Adipose tissue (tissue), 3 donors: ENCODE data around the gene STIP1. TPM values are rescaled to one million over a fixed set of nuclear protein-coding genes. Genes with fewer than 3 reads are reported as not detected.

Experiments
- H3K27ac ChIP-seq: one replicate; pipeline ENCODE4 v1.5.1; 2013; ENCODE audit warnings: low read depth, low read length
- WGBS, 3 donors: extraction: QIAGEN DNeasy Blood & Tissue Kit; methylation state at CpG; one replicate each; pipeline ENCODE4 v1.1.7; 2013; 5-methylcytosine and 5-hydroxymethylcytosine counted together
- polyA plus RNA-seq, 3 donors: library from polyadenylated mRNA; stranded (reverse); fragments of 200-250 nt; gene quantifications; one replicate each; pipeline ENCODE4 v1.2.3, GENCODE V29; 2013
- donor health status: healthy with polysubstance abuse.
- donor health status: Bipolar disorder and iron deficiency.
- donor health status: healthy.

Gene STIP1
- polyA plus RNA-seq, 3 donors, result 30.0 to 65.6 (median 46.3) TPM

DNA sequence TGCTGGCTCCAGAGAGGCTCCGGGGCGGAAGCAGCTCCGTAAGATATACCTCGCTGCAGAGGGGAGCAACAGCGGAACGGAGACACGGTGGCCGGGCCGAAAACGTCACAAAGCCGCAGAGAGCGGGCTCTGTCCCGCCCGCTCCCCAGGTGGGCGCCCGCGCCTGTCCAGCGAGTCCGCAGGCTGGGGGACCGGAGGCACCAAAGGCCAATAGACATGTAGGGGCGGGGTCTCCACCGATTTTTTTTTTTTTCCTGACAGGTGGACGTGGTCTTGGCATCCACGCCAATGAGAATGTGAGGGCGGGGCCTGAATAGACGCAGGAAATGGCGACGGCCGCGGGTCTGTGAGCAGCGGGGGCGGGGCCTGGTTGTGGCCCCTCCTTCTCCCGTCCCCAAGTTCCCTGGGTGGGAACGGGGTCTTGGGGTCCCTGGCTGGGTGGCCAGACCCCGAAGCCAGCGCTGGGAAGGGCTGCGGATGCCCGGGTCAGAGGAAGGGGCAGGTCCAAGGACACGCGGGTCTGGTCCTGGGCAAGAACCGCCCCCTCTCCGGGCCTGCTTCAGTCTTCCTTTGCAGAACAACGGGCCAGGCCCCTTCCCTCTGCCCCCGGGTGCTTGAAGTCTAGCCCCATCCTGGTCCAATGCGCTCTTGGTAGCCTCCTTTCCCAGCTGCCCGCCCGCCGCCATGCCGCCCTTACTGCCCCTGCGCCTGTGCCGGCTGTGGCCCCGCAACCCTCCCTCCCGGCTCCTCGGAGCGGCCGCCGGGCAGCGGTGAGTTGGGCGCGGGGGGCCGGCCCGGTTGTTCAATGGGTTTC, 44.4 kb downstream of the STIP1 start, which contains the start of gene DNAJC4:
TSS of gene DNAJC4 (plus strand) at position 378 of the 814 bp plus-strand sequence. CDS start at position 685, 307 bp downstream.
- WGBS, 3 donors, result 0% methylated on average over 51 to 62 of the region's 62 CpGs
- H3K27ac ChIP-seq, result peak within 1 kb of the TSS; percentile 78

DNA sequence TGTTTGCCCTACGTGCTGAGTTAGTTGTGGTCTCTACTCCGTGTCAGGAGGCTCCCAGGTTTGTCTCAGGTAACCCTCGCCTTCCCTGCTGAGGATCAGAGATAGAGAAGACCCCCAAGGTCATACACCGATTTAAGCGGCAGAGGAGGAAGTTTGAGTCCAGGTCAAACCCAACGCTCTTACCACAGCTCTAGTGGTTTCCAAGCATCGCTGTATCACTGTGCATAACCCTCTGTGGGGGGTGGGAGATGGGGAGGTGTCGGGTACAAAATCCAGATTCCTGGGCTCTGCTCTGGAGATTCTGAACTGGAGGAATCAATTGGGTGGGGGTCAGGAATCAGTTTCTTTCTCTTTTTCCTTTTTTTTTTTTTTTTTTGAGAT, 45.0 kb downstream of the STIP1 start:
- peak overlapping the region; percentile 78 for H3K27ac ChIP-seq
- 4 to 11% (median 10%) methylated on average over 8 of the region's 8 CpGs for WGBS, 3 donors

DNA sequence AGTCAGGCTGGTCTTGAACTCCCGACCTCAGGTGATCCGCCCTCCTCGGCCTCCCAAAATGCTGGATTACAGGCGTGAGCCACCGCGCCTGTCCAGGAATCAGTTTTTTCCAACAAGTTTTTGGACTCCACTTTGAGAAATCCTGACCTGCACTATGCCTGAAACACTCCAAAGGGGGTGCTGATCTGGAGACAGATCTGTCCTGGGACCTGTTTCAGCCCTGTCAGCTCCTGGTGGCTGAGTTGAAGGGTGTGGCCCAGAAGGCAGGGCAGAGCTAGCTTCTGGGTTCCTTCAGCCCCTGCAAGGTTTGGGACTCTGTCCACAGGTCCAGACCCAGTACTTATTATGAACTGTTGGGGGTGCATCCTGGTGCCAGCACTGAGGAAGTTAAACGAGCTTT, 45.6 kb downstream of the STIP1 start:
- no peak overlapping the region for H3K27ac ChIP-seq
- WGBS, 3 donors, result 87 to 91% (median 90%) methylated on average over 7 of the region's 7 CpGs

DNA sequence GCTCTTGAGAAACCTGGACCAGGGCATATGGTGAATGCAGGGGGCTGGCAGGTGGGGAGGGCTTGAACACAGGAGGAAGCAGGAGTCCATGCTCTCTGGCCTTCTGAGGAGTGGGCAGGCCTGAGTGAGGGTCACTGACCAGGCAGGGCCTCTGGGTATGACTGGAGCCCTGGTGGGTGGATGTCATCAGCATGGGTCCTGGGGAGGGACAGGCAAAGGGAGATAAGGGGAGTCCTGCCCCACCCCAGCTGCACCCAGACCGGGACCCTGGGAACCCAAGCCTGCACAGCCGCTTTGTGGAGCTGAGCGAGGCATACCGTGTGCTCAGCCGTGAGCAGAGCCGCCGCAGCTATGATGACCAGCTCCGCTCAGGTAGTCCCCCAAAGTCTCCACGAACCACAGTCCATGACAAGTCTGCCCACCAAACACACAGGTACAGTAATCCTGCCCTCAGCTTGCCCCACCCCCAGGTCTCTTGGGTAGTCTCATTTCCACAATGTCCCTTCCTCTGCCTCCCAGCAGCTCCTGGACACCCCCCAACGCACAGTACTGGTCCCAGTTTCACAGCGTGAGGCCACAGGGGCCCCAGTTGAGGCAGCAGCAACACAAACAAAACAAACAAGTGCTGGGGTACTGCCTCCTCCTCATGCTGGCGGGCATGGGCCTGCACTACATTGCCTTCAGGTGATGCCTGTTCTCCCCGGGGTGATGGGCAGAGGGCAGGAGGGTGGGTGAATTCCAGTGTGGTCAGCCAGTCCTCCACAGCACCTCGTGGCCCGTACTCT, 46.4 kb downstream of the STIP1 start:
- 86 to 91% (median 87%) methylated on average over 15 of the region's 15 CpGs for WGBS, 3 donors
- H3K27ac ChIP-seq, result no peak overlapping the region

DNA sequence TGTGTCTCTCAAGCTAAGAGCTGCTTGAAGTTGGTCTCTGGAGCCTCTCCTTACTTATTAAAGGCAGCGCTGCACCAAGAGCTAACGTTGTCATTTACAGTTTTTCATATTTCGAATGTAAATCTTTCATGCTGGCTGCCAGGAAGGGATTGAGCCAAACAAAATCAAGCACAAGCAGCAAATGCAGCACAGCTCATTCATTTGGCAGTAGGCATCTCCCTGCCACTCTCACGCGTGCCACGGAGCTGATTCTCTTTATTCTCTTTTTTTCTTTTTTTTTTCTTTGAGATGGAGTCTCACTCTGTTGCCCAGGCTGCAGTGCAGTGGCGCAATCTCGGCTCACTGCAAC, 47.0 kb downstream of the STIP1 start:
- H3K27ac ChIP-seq, result no peak overlapping the region

DNA sequence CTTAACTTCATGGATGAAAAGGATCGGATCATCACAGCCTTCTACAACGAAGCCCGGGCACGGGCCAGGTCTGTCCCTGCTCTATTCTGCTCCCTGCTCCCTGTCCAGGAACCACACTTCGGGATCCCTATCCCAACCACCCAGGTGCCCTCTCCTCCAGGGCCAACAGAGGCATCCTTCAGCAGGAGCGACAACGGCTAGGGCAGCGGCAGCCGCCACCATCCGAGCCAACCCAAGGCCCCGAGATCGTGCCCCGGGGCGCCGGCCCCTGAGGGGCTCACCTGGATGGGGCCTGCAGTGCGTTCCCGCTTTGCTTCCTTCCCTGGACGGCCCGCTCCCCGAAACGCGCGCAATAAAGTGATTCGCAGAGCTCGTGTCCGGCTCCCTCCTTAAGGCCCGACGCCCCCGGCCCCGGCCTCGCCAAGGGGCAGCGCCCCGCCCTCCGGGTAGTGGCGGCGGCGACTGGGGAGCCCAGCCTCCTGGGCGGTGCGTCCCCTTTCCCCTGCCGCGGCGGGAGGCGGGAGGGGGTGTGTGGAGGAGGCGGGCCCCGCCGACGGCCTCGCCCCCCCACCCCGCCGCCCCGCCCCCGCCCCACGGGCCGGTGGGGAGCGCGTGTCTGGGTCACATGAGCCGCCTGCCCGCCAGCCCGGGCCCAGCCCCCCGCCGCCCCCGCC, 48.1 kb downstream of the STIP1 start, which contains the start of gene VEGFB:
TSS of gene VEGFB (plus strand) at position 672 of the 674 bp plus-strand sequence. CDS start 250 bp downstream, outside the sequence.
- H3K27ac ChIP-seq, result no peak within 1 kb of the TSS
- 1 to 5% (median 3%) methylated on average over 34 to 48 of the region's 62 CpGs for WGBS, 3 donors

More for the DNA sequence above, 47.0 kb downstream of the STIP1 start:
- WGBS, 3 donors, result 84 to 89% (median 86%) methylated on average over 8 of the region's 8 CpGs

DNA sequence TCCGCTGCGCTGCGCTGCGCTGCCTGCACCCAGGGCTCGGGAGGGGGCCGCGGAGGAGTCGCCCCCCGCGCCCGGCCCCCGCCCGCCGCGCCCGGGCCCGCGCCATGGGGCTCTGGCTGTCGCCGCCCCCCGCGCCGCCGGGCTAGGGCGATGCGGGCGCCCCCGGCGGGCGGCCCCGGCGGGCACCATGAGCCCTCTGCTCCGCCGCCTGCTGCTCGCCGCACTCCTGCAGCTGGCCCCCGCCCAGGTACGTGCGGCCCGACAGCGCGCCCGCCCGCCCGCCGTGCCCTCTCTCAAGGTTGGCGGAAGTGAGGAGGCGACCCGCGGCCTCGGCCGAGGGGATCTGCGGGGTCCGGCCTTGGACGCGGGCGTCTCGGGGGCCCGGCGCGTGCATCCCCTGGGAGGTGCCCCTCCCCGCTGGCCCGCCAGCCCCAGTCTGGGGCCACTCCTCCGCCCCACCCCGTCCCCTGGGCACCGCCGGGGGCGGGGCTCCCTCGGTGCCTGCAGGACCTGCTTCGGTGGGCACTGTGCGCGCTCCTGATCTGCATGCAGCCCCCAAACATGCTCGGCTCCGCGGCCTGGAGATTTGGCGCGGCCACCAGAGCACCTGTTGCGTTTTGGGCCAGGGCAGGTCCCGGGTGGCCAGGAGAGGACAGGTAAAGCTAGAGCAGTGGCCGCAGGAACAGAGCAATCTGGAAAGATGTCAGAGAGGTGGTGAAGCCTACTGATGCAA, 48.8 kb downstream of the STIP1 start:
- H3K27ac ChIP-seq, result no peak overlapping the region
- WGBS, 3 donors, result 1 to 2% (median 2%) methylated on average over 42 to 80 of the region's 80 CpGs

DNA sequence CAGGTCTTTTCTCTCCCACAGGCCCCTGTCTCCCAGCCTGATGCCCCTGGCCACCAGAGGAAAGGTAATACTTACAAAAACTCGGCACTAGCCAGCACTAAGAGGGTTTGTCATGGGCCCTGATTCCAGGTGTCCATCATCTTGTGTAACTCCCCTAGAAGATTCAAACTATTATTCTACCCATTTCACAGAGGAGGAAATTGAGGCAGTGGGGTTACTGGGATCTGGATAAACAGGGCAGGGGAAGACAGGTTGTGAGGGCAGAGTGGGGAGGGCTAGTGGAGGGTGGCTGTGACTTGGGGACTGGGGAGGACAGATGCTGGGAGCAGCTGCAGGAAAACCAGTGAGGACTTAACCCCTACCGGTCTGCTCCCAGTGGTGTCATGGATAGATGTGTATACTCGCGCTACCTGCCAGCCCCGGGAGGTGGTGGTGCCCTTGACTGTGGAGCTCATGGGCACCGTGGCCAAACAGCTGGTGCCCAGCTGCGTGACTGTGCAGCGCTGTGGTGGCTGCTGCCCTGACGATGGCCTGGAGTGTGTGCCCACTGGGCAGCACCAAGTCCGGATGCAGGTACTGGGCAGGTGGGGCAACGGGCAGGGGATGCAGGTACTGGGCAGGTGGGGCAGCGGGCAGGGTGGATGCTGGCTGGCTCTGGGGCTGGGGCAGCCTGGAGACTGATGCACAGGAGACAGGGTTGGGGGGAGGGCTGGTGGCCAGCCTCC, 49.6 kb downstream of the STIP1 start:
- WGBS, 3 donors, result 39 to 87% (median 77%) methylated on average over 11 to 12 of the region's 12 CpGs

DNA sequence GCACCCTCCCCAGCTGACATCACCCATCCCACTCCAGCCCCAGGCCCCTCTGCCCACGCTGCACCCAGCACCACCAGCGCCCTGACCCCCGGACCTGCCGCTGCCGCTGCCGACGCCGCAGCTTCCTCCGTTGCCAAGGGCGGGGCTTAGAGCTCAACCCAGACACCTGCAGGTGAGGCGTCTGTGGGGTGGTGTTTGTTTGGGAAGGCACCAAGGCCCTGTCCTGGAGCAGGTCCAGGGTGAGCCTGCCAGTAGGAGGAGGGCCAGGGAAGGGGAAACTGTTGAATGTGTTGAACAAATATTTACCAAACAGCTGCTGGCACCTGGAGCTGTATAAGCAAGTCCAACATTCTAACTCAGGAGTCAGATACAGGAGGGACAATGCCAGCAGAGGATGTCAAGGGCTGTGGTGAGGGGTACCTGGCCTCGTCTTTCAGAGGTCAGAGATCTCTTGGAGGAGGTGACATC, 51.5 kb downstream of the STIP1 start:
- 26 to 82% (median 71%) methylated on average over 12 of the region's 12 CpGs for WGBS, 3 donors
- H3K27ac ChIP-seq, result no peak overlapping the region

More for the DNA sequence above, 49.6 kb downstream of the STIP1 start:
- no peak overlapping the region for H3K27ac ChIP-seq

DNA sequence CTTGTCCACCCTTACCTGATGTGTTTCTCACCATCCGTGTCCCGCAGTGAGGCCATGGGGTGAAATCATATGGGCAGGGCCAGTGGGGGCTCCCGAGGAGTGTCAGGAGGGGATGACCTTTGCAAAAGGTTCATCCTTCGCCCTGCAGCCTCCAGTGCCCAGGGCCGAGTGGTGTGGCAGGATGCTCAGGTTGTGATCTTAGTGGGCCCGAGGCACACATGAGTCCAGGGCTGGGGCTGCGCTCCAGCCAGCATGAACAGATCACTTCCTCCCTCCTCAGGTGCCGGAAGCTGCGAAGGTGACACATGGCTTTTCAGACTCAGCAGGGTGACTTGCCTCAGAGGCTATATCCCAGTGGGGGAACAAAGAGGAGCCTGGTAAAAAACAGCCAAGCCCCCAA, 52.1 kb downstream of the STIP1 start:
- 60 to 90% (median 81%) methylated on average over 9 of the region's 9 CpGs for WGBS, 3 donors
- H3K27ac ChIP-seq, result no peak overlapping the region

DNA sequence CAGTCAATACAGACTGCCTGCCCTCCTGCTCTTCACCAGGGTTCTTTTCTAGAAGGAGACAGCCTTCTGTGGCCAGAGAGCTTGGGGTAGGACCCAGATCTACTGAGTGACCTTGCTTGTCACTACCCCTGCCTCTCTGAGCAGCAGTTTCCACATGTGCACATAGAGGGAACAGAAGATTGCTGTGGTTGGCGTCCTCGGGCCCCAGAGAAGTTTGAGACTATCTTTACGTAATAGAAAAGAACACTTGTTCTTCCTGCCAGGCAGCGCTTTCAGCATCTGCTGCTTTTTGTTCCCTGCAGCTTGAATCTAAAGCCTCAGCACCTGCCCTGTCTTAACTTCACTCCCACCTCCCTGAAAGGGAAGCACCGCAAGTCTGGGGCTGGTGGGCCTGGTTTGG, 53.0 kb downstream of the STIP1 start:
- 52 to 63% (median 60%) methylated on average over 5 of the region's 5 CpGs for WGBS, 3 donors
- peak overlapping the region; percentile 49 for H3K27ac ChIP-seq

DNA sequence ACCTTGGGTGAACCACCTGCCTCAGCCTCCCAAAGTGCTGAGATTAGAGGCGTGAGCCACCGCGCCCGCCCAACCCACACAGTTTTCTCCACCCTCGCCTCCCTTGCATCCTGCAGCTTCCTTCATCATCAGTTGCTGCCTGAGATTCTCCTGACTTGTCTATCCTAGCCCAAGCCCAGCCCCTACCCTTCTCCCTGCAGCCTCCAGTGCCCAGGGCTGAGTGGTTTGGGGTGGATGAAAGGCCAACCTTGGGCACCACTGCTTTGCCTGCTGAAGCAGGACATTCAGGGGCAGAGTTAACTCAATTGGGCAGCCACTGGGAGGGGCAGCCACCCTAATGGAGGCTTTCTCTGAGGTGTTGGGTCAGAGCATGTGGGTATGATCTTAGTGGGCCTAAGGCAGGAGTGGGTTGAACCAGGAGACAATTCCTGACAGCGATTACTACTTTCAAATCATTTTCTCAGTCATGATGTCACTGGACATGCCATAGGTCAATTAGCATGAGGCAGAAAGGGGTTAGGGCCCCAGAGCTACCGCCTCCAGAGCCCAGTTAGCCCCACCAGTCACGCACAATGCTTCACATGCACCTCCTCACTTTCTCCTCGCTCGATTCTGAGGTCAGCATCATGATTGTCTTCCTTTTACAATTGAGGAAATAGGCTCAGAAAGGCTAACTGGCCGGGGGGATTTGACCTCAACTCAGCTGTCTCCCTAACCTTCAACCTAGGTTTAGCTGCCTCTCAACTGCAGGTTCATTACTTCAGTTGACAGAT, 53.9 kb downstream of the STIP1 start:
- WGBS, 3 donors, result 62 to 70% (median 68%) methylated on average over 11 of the region's 11 CpGs
- peak overlapping the region; percentile 94 for H3K27ac ChIP-seq

DNA sequence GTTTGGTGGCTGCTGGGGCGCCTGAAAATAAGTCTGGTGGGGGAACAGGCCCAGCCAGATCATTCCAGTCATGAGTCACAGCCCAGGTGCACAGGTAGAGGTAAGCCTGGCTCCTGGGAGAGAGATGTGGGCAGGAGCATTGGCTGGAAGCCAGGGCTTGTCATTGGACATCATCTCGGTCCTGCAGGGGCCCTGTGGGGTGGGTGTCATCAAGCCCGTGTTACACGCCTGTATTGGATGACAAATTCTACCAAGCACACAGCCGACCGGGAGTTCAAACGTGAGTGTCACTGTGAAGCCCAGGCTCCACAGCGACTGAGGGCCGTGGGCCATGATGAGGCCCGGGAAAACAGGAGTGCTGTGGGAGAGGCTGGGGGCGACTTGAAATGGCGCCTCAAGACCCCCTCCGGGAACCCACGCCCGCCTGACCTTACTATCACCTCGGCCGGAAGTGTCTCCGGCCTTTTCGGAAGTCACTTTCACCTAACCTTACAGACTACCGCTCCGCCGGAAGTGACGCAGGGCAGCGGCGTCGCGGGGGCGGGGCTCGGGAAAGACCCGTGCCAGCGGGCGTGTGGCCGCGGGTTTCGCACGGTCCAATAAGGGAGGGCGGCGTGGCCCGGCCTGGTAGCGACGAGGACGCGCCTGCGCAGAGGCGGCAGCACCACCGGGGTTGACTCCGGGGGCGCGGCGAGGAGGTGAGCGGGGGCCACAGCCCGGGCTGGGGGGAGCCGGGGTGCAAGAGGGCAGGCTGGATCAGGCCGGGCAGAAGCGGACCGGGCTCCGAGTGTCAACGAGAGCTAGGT, 54.7 kb downstream of the STIP1 start, which contains the start of gene FKBP2:
TSS of gene FKBP2 (plus strand) at position 661 of the 806 bp plus-strand sequence. CDS start 1,293 bp downstream, outside the sequence.
- H3K27ac ChIP-seq, result peak within 1 kb of the TSS; percentile 94
- WGBS, 3 donors, result 1 to 2% (median 1%) methylated on average over 58 of the region's 58 CpGs

DNA sequence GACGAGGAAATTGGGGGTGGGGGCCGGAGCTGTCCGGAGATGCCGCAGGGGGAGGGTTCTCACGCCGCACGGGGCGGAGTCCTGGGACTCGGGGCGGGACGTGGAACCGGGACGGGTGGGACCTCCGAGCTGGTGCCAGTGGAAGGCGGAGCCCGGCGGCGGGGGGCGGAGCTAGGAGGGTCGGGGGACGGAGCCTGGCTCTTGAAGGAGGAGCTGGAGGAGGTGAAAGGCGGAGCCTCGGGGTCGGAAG, 55.2 kb downstream of the STIP1 start:
- WGBS, 3 donors, result 1% methylated on average over 20 to 24 of the region's 24 CpGs
- H3K27ac ChIP-seq, result peak overlapping the region; percentile 79

DNA sequence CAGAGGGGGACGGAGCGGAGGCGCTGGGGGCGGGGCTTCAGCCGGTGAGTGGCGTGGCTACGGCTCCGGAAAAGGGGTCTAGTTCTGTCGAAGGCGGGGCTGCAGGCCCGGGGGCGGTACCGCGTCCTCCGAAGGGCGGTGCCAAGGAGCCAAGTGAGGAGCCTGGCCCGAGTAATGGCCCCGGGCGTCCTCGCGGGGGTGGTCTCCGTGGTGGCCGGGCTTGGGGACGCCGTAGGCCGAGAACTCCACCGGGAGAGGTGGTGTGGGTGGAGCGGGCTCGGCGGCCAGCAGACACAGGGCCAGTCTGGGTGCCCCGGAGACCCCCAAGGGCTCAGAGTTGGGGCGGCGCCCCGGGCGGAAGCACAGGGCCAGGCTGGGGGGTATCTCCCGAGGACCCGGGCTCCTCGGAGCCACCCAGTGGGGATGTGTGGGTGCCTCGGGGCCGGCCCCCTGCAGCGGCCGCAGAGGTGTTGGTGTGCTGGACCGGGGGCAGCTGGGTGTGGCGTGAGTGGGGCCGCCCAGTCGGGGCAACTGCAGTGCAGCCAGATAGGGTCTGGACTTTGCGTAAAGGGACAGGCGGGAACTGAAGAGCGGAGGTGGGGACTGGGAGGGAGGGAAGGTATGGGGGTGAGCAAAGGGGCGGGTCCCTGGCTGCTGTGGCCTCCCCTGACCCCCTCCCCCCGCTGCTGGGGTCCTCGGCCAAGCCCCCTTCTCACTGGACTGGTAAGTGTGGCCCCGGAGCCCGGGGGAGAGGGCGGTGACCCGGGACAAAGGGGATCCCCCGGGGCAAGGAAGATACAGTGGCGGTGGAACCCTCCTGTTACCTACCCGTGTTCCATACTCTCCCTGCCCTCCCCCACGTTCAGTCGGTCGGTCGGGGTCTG, 55.8 kb downstream of the STIP1 start:
- H3K27ac ChIP-seq, result peak overlapping the region; percentile 38
- WGBS, 3 donors, result 0 to 1% (median 1%) methylated on average over 60 to 63 of the region's 63 CpGs
